H1 (cell line): ENCODE measurements around the gene PIAS4. TPM values are rescaled to one million over a fixed set of nuclear protein-coding genes. Genes with fewer than 3 reads are reported as not detected.
A peak's percentile ranks its signal among the peaks of the same experiment; 100 is the strongest.

ENCODE experiments used
- CTCF ChIA-PET: fragments of 300-600 bp; sonication (Branson Sonifier 250); formaldehyde crosslinking; loops from one replicate; lab custom pipeline; 2021; ENCODE audit not compliant: partially characterized antibody; lab: Charles Lee
- POLR2A ChIA-PET: fragments of 300-600 bp; sonication (Branson Sonifier 250); formaldehyde crosslinking; loops from one replicate; lab custom pipeline; 2021; ENCODE audit warnings: inconsistent platforms; ENCODE audit not compliant: partially characterized antibody; lab: Charles Lee
- DNase-seq, 2 experiments: peaks; one replicate each; pipeline versions ENCODE4 v3.0.0 to v3.0.0-alpha.2; 2010 to 2022; ENCODE audit warnings: low spot score in 2 of 2, low read depth in 1 of 2, mixed read lengths in 1 of 2
- FAIRE-seq: peaks from 2 replicates; lab custom pipeline; 2011; peaks lifted over from hg19 to GRCh38; lab: Jason Lieb, UNC
- H2AFZ ChIP-seq: 2 replicates; pipeline ENCODE4 v1.8.1; 2012; ENCODE audit warnings: low read length, inconsistent platforms
- H2AK5ac ChIP-seq: 2 replicates; pipeline ENCODE4 v1.6.1; 2013; ENCODE audit warnings: low read depth, low read length
- H2BK120ac ChIP-seq: replicated peaks from 2 replicates; pipeline ENCODE3; 2013; ENCODE audit warnings: low read depth, low read length, inconsistent platforms
- H2BK12ac ChIP-seq: 2 replicates; pipeline ENCODE4 v1.6.1; 2013; ENCODE audit warnings: low read depth, low read length
- H2BK15ac ChIP-seq: 2 replicates; pipeline ENCODE4 v1.6.1; 2013; ENCODE audit warnings: low read length
- H2BK20ac ChIP-seq: 2 replicates; pipeline ENCODE4 v1.6.1; 2013; ENCODE audit warnings: low read length
- H2BK5ac ChIP-seq: 2 replicates; pipeline ENCODE4 v1.6.1; 2013; ENCODE audit warnings: low read depth, low read length
- H3K14ac ChIP-seq: 2 replicates; pipeline ENCODE4 v1.6.1; 2013; ENCODE audit warnings: inconsistent platforms; ENCODE audit not compliant: insufficient read length
- H3K18ac ChIP-seq: 2 replicates; pipeline ENCODE4 v1.6.1; 2013; ENCODE audit warnings: low read length; ENCODE audit errors: extremely low read depth
- H3K23ac ChIP-seq: 2 replicates; pipeline ENCODE4 v1.6.1; 2013; ENCODE audit warnings: inconsistent platforms; ENCODE audit not compliant: insufficient read length
- H3K23me2 ChIP-seq: 2 replicates; pipeline ENCODE4 v1.6.1; 2013; ENCODE audit warnings: low read depth, low read length
- H3K27ac ChIP-seq: 2 replicates; pipeline ENCODE4 v1.6.1; 2011; ENCODE audit warnings: low read depth, low read length, inconsistent platforms
- H3K27me3 ChIP-seq, 4 experiments: replicated peaks in 1 of 4; 1 replicate in 1 of 4; 2 replicates in 3 of 4; pipeline versions ENCODE4 v1.6.1 to v1.8.1; 2011 to 2013; ENCODE audit warnings: low read length in 3 of 4, mild to moderate bottlenecking in 3 of 4, inconsistent platforms in 2 of 4, mixed read lengths in 2 of 4, moderate library complexity in 1 of 4; ENCODE audit not compliant: control insufficient read depth in 3 of 4, insufficient read depth in 3 of 4; ENCODE audit errors: extremely low read depth in 1 of 4
- H3K36me3 ChIP-seq, 4 experiments: 2 replicates each; pipeline versions ENCODE4 v1.6.1 to v1.8.1; 2011 to 2013; ENCODE audit warnings: mild to moderate bottlenecking in 4 of 4, low read length in 3 of 4, moderate library complexity in 2 of 4, control low read depth in 1 of 4, inconsistent platforms in 1 of 4; ENCODE audit not compliant: insufficient read depth in 4 of 4, control insufficient read depth in 2 of 4
- H3K4ac ChIP-seq: replicated peaks from 2 replicates; pipeline ENCODE3; 2013; ENCODE audit warnings: low read length, low read depth, mixed read lengths, inconsistent platforms; ENCODE audit not compliant: insufficient read length
- H3K4me1 ChIP-seq, 4 experiments: replicated peaks in 1 of 4; 1 replicate in 1 of 4; 2 replicates in 3 of 4; pipeline versions ENCODE4 v1.6.1 to v1.8.1; 2011 to 2013; ENCODE audit warnings: low read length in 3 of 4, inconsistent platforms in 2 of 4, mixed read lengths in 1 of 4; ENCODE audit not compliant: insufficient read depth in 4 of 4, control insufficient read depth in 3 of 4
- H3K4me2 ChIP-seq, 2 experiments: 2 replicates each; pipeline versions ENCODE4 v1.6.1 to v1.8.1; 2011 to 2013; ENCODE audit warnings: low read depth in 2 of 2, low read length in 2 of 2, control low read depth in 1 of 2, inconsistent platforms in 1 of 2, mild to moderate bottlenecking in 1 of 2; ENCODE audit not compliant: insufficient read depth in 1 of 2
- H3K4me3 ChIP-seq, 4 experiments: fragments of 200-600, 300-600 bp in 1 of 4; sonication (generic), shearing (Covaris generic), sonication (Bioruptor Twin) in 1 of 4; 2 replicates each; pipeline versions ENCODE4 v1.5.1 to v1.8.1; 2011 to 2016; ENCODE audit warnings: low read length in 4 of 4, low read depth in 3 of 4, control low read depth in 2 of 4, inconsistent platforms in 2 of 4, mild to moderate bottlenecking in 2 of 4, mixed read lengths in 1 of 4, moderate library complexity in 1 of 4; ENCODE audit not compliant: insufficient read depth in 2 of 4; ENCODE audit errors: extremely low read depth in 1 of 4
- H3K56ac ChIP-seq: replicated peaks from 2 replicates; pipeline ENCODE3; 2013; ENCODE audit warnings: low read depth, mild to moderate bottlenecking, mixed read lengths, low read length, inconsistent platforms; ENCODE audit not compliant: insufficient read length
- H3K79me1 ChIP-seq: 2 replicates; pipeline ENCODE4 v1.6.1; 2013; ENCODE audit warnings: low read depth, low read length, control low read depth
- H3K79me2 ChIP-seq, 2 experiments: 2 replicates each; pipeline versions ENCODE4 v1.6.1 to v1.8.1; 2012 to 2013; ENCODE audit warnings: low read length in 2 of 2, mild to moderate bottlenecking in 2 of 2, inconsistent platforms in 1 of 2; ENCODE audit not compliant: insufficient read depth in 2 of 2, control insufficient read depth in 1 of 2
- H3K9ac ChIP-seq, 4 experiments: replicated peaks in 1 of 4; 1 replicate in 1 of 4; 2 replicates in 3 of 4; pipeline versions ENCODE4 v1.6.1 to v1.8.1; 2011 to 2013; ENCODE audit warnings: low read depth in 3 of 4, low read length in 3 of 4, control low read depth in 2 of 4, mild to moderate bottlenecking in 2 of 4, moderate library complexity in 2 of 4, inconsistent platforms in 1 of 4; ENCODE audit errors: extremely low read depth in 1 of 4
- H3K9me3 ChIP-seq, 2 experiments: 2 replicates each; pipeline versions ENCODE4 v1.6.1 to v1.8.1; 2012 to 2013; ENCODE audit warnings: mild to moderate bottlenecking in 2 of 2, moderate library complexity in 2 of 2, control low read depth in 1 of 2, inconsistent platforms in 1 of 2, low read depth in 1 of 2, low read length in 1 of 2, mixed read lengths in 1 of 2; ENCODE audit not compliant: insufficient read depth in 2 of 2
- H4K20me1 ChIP-seq, 2 experiments: replicated peaks in 1 of 2; 2 replicates each; pipeline versions ENCODE3 to v1.8.1; 2011 to 2013; ENCODE audit warnings: inconsistent platforms in 2 of 2, low read length in 2 of 2, mild to moderate bottlenecking in 1 of 2; ENCODE audit not compliant: insufficient read depth in 2 of 2, control insufficient read depth in 1 of 2
- H4K5ac ChIP-seq: 2 replicates; pipeline ENCODE4 v1.6.1; 2013; ENCODE audit warnings: low read length, low read depth, mixed read lengths, inconsistent platforms; ENCODE audit not compliant: insufficient read length
- H4K8ac ChIP-seq: 2 replicates; pipeline ENCODE4 v1.8.0; 2013; ENCODE audit warnings: mild to moderate bottlenecking, moderate library complexity, low read length, inconsistent platforms; ENCODE audit not compliant: insufficient read depth; ENCODE audit errors: extremely low read depth
- H4K91ac ChIP-seq: replicated peaks from 2 replicates; pipeline ENCODE3; 2013; ENCODE audit warnings: low read length, mixed read lengths, inconsistent platforms; ENCODE audit not compliant: insufficient read length
- CBX5 ChIP-seq: fragments of 300-800, 300-1000 bp; sonication (generic); IDR thresholded peaks from 2 replicates; pipeline ENCODE4 v1.7.1; 2016; ENCODE audit warnings: antibody characterized with exemption, low read length, low read depth
- CEBPB ChIP-seq: IDR thresholded peaks from 2 replicates; pipeline ENCODE4 v1.6.1; 2012; ENCODE audit warnings: low read depth, low read length
- CREB1 ChIP-seq: IDR thresholded peaks from 2 replicates; pipeline ENCODE4 v1.6.1; 2012; ENCODE audit warnings: inconsistent platforms
- JUND ChIP-seq: IDR thresholded peaks from 2 replicates; pipeline ENCODE4 v1.6.1; 2011; ENCODE audit warnings: mild to moderate bottlenecking, improper control_type of control experiment, low read length
- KDM5A ChIP-seq: fragments of 200-600 bp; IDR thresholded peaks from 2 replicates; pipeline ENCODE4 v1.7.1; 2012; ENCODE audit warnings: mild to moderate bottlenecking, low read length, inconsistent platforms, mixed read lengths
- POLR2A ChIP-seq, 2 experiments: IDR thresholded peaks; 1 replicate in 1 of 2; 2 replicates in 1 of 2; pipeline ENCODE4 v1.6.1; 2011; ENCODE audit warnings: low read depth in 2 of 2, low read length in 2 of 2, mild to moderate bottlenecking in 2 of 2; ENCODE audit errors: control extremely low read depth in 1 of 2
- RBBP5 ChIP-seq: IDR thresholded peaks from 2 replicates; pipeline ENCODE4 v1.7.1; 2012; ENCODE audit warnings: low read depth, mild to moderate bottlenecking, inconsistent platforms, low read length, moderate library complexity, borderline replicate concordance
- TAF7 ChIP-seq: optimal IDR thresholded peaks from 2 replicates; pipeline ENCODE3; 2011; ENCODE audit warnings: low read depth, mild to moderate bottlenecking, inconsistent platforms, low read length, moderate library complexity, borderline replicate concordance
- ZNF274 ChIP-seq: IDR thresholded peaks from 2 replicates; pipeline ENCODE4 v1.7.0; 2012; ENCODE audit warnings: low read length, borderline replicate concordance; ENCODE audit errors: extremely low read depth
- WGBS, 2 experiments: shearing (Covaris generic) in 1 of 2; methylation state at CpG; one replicate each; pipeline versions ENCODE4 v1.1.6 to v1.1.7; 2013 to 2015; ENCODE audit warnings: low lambda C conversion rate in 2 of 2, mixed read lengths in 2 of 2, inconsistent platforms in 1 of 2, low coverage in 1 of 2, missing lambda C conversion rate in 1 of 2; ENCODE audit not compliant: insufficient replicate concordance in 2 of 2, insufficient coverage in 1 of 2, insufficient read length in 1 of 2; ENCODE audit errors: extremely low coverage in 1 of 2, missing lambda C conversion rate in 1 of 2; 5-methylcytosine and 5-hydroxymethylcytosine counted together
- polyA plus RNA-seq, 7 experiments: library from polyadenylated mRNA; depleted of rRNA in 3 of 7; stranded (reverse) in 5 of 7; unstranded in 2 of 7; fragments of >200 nt in 5 of 7; fragments of 200-250 nt in 2 of 7; gene quantifications; 1 replicate in 5 of 7; 2 replicates in 1 of 7; 4 replicates in 1 of 7; pipeline versions ENCODE4 v1.2.1 to v1.2.3, GENCODE V29; 2011 to 2013; ENCODE audit warnings: missing spikeins in 2 of 7, mixed read lengths in 2 of 7
- total RNA-seq: library from RNA; stranded (reverse); fragmentation: NEBNext Ultra II Directional; extraction: Animal tissue kit (Norgen Biotek cat#: 25700); gene quantifications from 2 replicates; pipeline ENCODE4 v1.2.1, GENCODE V29; 2021

PIAS4 gene
- total and polyA plus RNA-seq, 2 of the 8 experiments (the other 6 are each of a cell fraction or from before 2014, with no cell fraction given) = 30.2 to 51.4 TPM

GRCh38 chr19:3961007-3961406, 46.5 kb upstream of the PIAS4 start:
- Histone ChIP-seq H3K14ac (no peak overlapping the region), H3K9me3 (no peaks in the 10 kb centered on the region), H3K27ac (no peak overlapping the region), H2AFZ (no peak overlapping the region), H2BK15ac (no peak overlapping the region), H3K56ac (no peak overlapping the region), H2BK5ac (no peak overlapping the region), H3K79me2 (peaks cover 0 to 6% of the 10 kb centered on the region in 2 experiments; a peak in 1 of 4 replicates), H2BK120ac (no peak overlapping the region), H2BK12ac (no peak overlapping the region), H2AK5ac (no peak overlapping the region), H4K91ac (no peak overlapping the region), H4K8ac (no peak overlapping the region), H3K23ac (no peak overlapping the region), H3K4me2 (no peak overlapping the region), H3K18ac (no peak overlapping the region), H3K4me3 (no peak overlapping the region), H3K36me3 (peaks cover 19 to 65% (median 42%) of the 10 kb centered on the region in 4 experiments), H4K5ac (no peak overlapping the region), H3K27me3 (no peaks in the 10 kb centered on the region), H3K79me1 (peaks cover 6% of the 10 kb centered on the region), H3K9ac (no peak overlapping the region), H3K4ac (no peak overlapping the region), H4K20me1 (peaks cover 5 to 13% of the 10 kb centered on the region in 2 experiments)
- ChIA-PET POLR2A (interaction anchor here (24.8 kb wide), 1 partner anchor 20 kb away, joined by 870 read pairs; the partner anchor contains the start of gene EEF2), CTCF (no interaction called here)
- FAIRE-seq = no peak
- DNase-seq = no peak
- WGBS, 2 experiments = 97% methylated on average over 21 of the region's 24 CpGs; no CpG with 5 or more reads in 1 of the 2 experiments
- TF ChIP-seq ZNF274 (no peak), TAF7 (no peak), CREB1 (no peak), POLR2A (IDR thresholded peaks at IDR 0.05; ENCODE audit: control extremely low read depth in 1 of 2, low read depth in 2 of 2, low read length in 2 of 2) (peak in 1 of 2 experiments; percentile 20; a peak in 1 of 3 replicates), CEBPB (no peak), KDM5A (no peak), RBBP5 (no peak), JUND (no peak), CBX5 (no peak)
- TF ChIP-seq, all 59 proteins: peak for 1
- Histone ChIP-seq H2BK20ac (no peak overlapping the region), H3K4me1 (0 out of 7 replicates have a peak, but pooled peaks cover 0 to 3% (median 0%) of the 10 kb centered on the region in 4 experiments), H3K23me2 (no peaks in the 10 kb centered on the region)
